HEK293T (cell line): ENCODE measurements around the gene INVS.

Experiments
- ARNT ChIP-seq: fragments of 450-650 bp; IDR thresholded peaks from 2 replicates; pipeline ENCODE4 v1.6.1; 2017; ENCODE audit warnings: mild to moderate bottlenecking
- BHLHE40 ChIP-seq: fragments of 450-650 bp; IDR thresholded peaks from 2 replicates; pipeline ENCODE4 v1.6.1; 2016; ENCODE audit warnings: mild to moderate bottlenecking, moderate library complexity, borderline replicate concordance
- CTBP1 ChIP-seq: fragments of 450-650 bp; IDR thresholded peaks from 2 replicates; pipeline ENCODE4 v1.6.1; 2016; ENCODE audit warnings: borderline replicate concordance
- ELF4 ChIP-seq: fragments of 450-650 bp; IDR thresholded peaks from 2 replicates; pipeline ENCODE4 v1.6.1; 2017; ENCODE audit warnings: antibody characterized with exemption
- FOXA1 ChIP-seq: fragments of 450-650 bp; IDR thresholded peaks from 2 replicates; pipeline ENCODE4 v1.6.1; 2016; ENCODE audit warnings: mild to moderate bottlenecking
- FOXK2 ChIP-seq: fragments of 450-650 bp; IDR thresholded peaks from 2 replicates; pipeline ENCODE4 v1.6.1; 2016; ENCODE audit warnings: mild to moderate bottlenecking
- FOXM1 ChIP-seq: fragments of 450-650 bp; IDR thresholded peaks from 2 replicates; pipeline ENCODE4 v1.6.1; 2017; ENCODE audit warnings: mild to moderate bottlenecking, borderline replicate concordance
- HDGF ChIP-seq: fragments of 450-650 bp; IDR thresholded peaks from 2 replicates; pipeline ENCODE4 v1.6.1; 2017; ENCODE audit warnings: antibody characterized with exemption, borderline replicate concordance
- L3MBTL2 ChIP-seq: fragments of 450-650 bp; conservative IDR thresholded peaks from 2 replicates; pipeline ENCODE4 v1.6.1; 2016; ENCODE audit warnings: mild to moderate bottlenecking
- LEF1 ChIP-seq: fragments of 450-650 bp; IDR thresholded peaks from 2 replicates; pipeline ENCODE4 v1.6.1; 2017; ENCODE audit warnings: mild to moderate bottlenecking, borderline replicate concordance
- NFRKB ChIP-seq: fragments of 450-650 bp; IDR thresholded peaks from 2 replicates; pipeline ENCODE4 v1.6.1; 2016; ENCODE audit warnings: mild to moderate bottlenecking, moderate library complexity
- SP1 ChIP-seq: fragments of 450-650 bp; IDR thresholded peaks from 2 replicates; pipeline ENCODE4 v1.6.1; 2017
- SUZ12 ChIP-seq: fragments of 450-650 bp; IDR thresholded peaks from 2 replicates; pipeline ENCODE4 v1.6.1; 2016; ENCODE audit warnings: mild to moderate bottlenecking

DNA sequence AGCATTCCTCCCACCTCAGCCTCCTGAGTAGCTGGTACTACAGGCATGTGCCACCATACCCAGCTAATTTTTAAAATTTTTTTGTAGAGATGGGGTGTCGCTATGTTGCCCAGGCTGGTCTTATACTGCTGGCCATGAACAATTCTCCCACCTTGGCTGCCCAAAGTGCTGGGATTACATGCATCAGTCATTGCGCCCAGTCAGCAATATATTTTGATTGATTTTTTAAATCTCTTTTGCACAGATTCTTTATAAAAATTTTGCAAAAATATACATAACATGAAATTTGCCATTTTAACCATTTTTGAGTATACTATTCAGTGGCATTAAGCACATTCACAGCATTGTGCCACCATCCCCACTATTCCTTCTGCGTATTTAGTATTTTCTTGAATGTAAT lies 94.0 kb downstream of the INVS start:
- TF ChIP-seq FOXM1 = no peak
- no peak for TF ChIP-seq BHLHE40
- no peak for TF ChIP-seq FOXA1
- TF ChIP-seq FOXK2 = no peak
- TF ChIP-seq HDGF = no peak
- no peak for TF ChIP-seq CTBP1
- TF ChIP-seq SP1 = no peak
- TF ChIP-seq NFRKB = no peak
- no peak for TF ChIP-seq L3MBTL2
- TF ChIP-seq ARNT = no peak
- no peak for TF ChIP-seq SUZ12
- TF ChIP-seq ELF4 = no peak
- TF ChIP-seq LEF1 = no peak
